ENCODE results near the gene PCDH15.

The PCDH15 gene

DNA sequence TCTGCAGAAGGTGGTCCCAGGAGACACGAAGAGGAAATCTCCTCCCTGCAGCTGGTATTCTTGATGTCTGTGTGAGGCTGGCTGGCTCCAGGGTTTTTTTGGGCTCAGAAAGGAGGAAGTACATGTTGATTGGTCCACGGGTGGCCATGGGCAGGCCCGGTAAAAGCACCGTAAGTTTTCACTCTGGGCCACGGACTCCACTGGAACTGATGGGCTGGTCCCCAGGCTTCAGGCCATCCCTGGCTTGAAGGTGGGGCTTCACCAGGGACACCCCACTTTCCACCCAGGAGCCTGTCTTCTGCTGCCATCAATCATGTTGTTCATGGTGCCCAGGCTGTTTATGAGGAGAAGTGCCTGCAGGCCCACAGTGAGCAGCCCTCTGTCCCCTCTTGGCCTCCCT, 736.8 kb downstream of the PCDH15 start:
- no peak overlapping the region for H3K4me3 ChIP-seq (ENCODE audit: low read length)
- DNase-seq (ENCODE audit: low read depth), result no peak
- TF ChIP-seq CTCF (conservative IDR thresholded peaks at IDR 0.05; ENCODE audit: low read length), result no peak

DNA sequence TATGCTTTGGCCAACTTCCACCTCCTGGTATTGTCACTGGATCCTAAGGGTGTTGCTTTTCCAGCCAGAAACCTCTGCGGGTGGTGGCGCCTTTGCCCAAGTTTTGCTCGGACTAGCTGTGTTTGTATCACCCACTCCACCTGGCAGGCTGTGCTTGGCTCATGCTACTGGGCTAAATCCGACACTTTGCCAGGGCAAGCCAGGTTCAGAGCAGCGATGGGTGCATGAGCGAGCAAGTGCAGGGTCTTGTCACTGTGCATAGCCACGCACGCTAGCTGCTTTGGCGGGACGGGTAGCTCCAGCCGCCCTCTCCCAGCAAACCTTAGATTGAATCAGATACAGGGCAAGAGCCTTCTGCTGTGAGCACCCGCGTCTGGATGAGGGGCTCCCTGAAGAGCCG, 737.5 kb downstream of the PCDH15 start:
- no peak for TF ChIP-seq CTCF (conservative IDR thresholded peaks at IDR 0.05; ENCODE audit: low read length)
- no peak overlapping the region for H3K4me3 ChIP-seq (ENCODE audit: low read length)
- no peak for DNase-seq (ENCODE audit: low read depth)

- DNase-seq (ENCODE audit: low read depth), result no peak
- no peak overlapping the region for H3K4me3 ChIP-seq (ENCODE audit: low read length)
- TF ChIP-seq CTCF (conservative IDR thresholded peaks at IDR 0.05; ENCODE audit: low read length), result no peak
Measured at GRCh38 chr10:54060572-54060971, 740.5 kb downstream of the PCDH15 start.

- no peak overlapping the region for H3K4me3 ChIP-seq (ENCODE audit: low read length)
- TF ChIP-seq CTCF (conservative IDR thresholded peaks at IDR 0.05; ENCODE audit: low read length), result no peak
- DNase-seq (ENCODE audit: low read depth), result no peak
Measured at GRCh38 chr10:54057357-54057756, 743.7 kb downstream of the PCDH15 start.

GRCh38 chr10:54026340-54026739, 774.7 kb downstream of the PCDH15 start:
- no peak for TF ChIP-seq CTCF (conservative IDR thresholded peaks at IDR 0.05; ENCODE audit: low read length)
- DNase-seq (ENCODE audit: low read depth), result no peak

GRCh38 chr10:54011117-54011516, 789.9 kb downstream of the PCDH15 start:
- DNase-seq (ENCODE audit: low read depth), result no peak
- TF ChIP-seq CTCF (conservative IDR thresholded peaks at IDR 0.05; ENCODE audit: low read length), result no peak
- no peak overlapping the region for H3K4me3 ChIP-seq (ENCODE audit: low read length)

More at GRCh38 chr10:54026340-54026739, 774.7 kb downstream of the PCDH15 start:
- H3K4me3 ChIP-seq (ENCODE audit: low read length), result no peak overlapping the region

DNA sequence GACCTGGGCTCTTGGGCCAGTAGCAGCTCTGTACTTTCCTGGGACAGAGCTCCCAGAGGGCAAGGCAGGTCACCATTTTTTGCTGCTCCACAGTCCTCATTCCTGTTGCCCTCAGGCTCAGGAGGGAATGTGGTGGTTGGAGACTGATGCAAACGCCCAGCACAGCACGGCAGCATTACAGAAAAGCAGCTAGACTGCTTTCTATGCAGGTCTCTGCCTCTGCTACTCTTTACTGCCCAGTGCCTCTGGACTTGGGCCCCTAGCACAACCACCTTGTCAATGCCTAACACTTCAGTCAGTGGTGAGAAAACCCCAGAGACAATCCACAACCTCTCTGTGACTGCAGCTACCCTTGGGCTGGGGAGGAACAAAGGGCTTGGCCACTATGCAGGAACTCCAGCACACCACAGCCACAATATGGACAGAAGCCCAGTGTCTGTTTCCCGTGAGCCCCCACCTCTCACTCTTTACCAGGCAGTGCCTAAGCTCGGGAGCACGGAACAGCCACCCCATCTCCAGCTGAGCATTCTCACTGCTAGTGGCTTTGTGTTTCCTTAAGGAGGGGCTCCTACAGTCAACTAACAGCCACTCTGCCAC, 790.6 kb downstream of the PCDH15 start:
- no peak for DNase-seq (ENCODE audit: low read depth)
- no peak overlapping the region for H3K4me3 ChIP-seq (ENCODE audit: low read length)
- TF ChIP-seq CTCF (conservative IDR thresholded peaks at IDR 0.05; ENCODE audit: low read length), result no peak

Data from AG10803 (cell line).